ENCODE measurements around the gene CAPN10.
"Not testable (repeated sequence)": the region's sequence is repeated elsewhere in the genome, so short reads cannot be mapped to it uniquely, and the experiment has no call there.

Gene CAPN10

GRCh38 chr2:240614391-240614790 is 27.9 kb downstream of the CAPN10 start:
- Histone ChIP-seq H3K36me3 (ENCODE audit: insufficient read depth, low read length) (no peaks in the 10 kb centered on the region), H3K9ac (ENCODE audit: insufficient read length) (no peak overlapping the region), H3K9me3 (ENCODE audit: low read depth, low read length) (no peaks in the 10 kb centered on the region), H3K4me3 (no peak overlapping the region), H3K27ac (no peak overlapping the region)
- no peak for TF ChIP-seq EZH2 (IDR thresholded peaks at IDR 0.05)
- TF ChIP-seq POLR2AphosphoS5 (IDR thresholded peaks at IDR 0.05; ENCODE audit: borderline replicate concordance, low read depth, low read length), result no peak
- TF ChIP-seq FOXP2 (optimal IDR thresholded peaks at IDR 0.05; ENCODE audit: control extremely low read depth, extremely low read length, insufficient read depth), result no peak
- no peak for DNase-seq (ENCODE audit: low read depth, low spot score)

- no peak overlapping the region for H3K27ac ChIP-seq
- DNase-seq (ENCODE audit: low read depth, low spot score), result no peak
- no peaks in the 10 kb centered on the region for H3K9me3 ChIP-seq (ENCODE audit: low read depth, low read length)
- no peak overlapping the region for H3K4me3 ChIP-seq
- TF ChIP-seq EZH2 (IDR thresholded peaks at IDR 0.05), result no peak
- no peak for TF ChIP-seq POLR2AphosphoS5 (IDR thresholded peaks at IDR 0.05; ENCODE audit: borderline replicate concordance, low read depth, low read length)
- no peak for TF ChIP-seq FOXP2 (optimal IDR thresholded peaks at IDR 0.05; ENCODE audit: control extremely low read depth, extremely low read length, insufficient read depth)
- H3K36me3 ChIP-seq (ENCODE audit: insufficient read depth, low read length), result no peaks in the 10 kb centered on the region
- no peak overlapping the region for H3K9ac ChIP-seq (ENCODE audit: insufficient read length)
These were observed 28.9 kb downstream of the CAPN10 start for GRCh38 chr2:240615396-240615795.

- Histone ChIP-seq H3K27ac (no peak overlapping the region), H3K4me3 (no peak overlapping the region), H3K36me3 (ENCODE audit: insufficient read depth, low read length) (no peaks in the 10 kb centered on the region), H3K9ac (ENCODE audit: insufficient read length) (no peak overlapping the region), H3K9me3 (ENCODE audit: low read depth, low read length) (no peaks in the 10 kb centered on the region)
- TF ChIP-seq POLR2AphosphoS5 (IDR thresholded peaks at IDR 0.05; ENCODE audit: borderline replicate concordance, low read depth, low read length) (no peak), FOXP2 (optimal IDR thresholded peaks at IDR 0.05; ENCODE audit: control extremely low read depth, extremely low read length, insufficient read depth) (no peak), EZH2 (IDR thresholded peaks at IDR 0.05) (no peak)
- no peak for DNase-seq (ENCODE audit: low read depth, low spot score)
These were observed 29.4 kb downstream of the CAPN10 start for GRCh38 chr2:240615820-240616547.

- not testable (repeated sequence) for H3K36me3 ChIP-seq (ENCODE audit: insufficient read depth, low read length); H3K9ac ChIP-seq (ENCODE audit: insufficient read length); H3K4me3 ChIP-seq; H3K9me3 ChIP-seq (ENCODE audit: low read depth, low read length); H3K27ac ChIP-seq; DNase-seq (ENCODE audit: low read depth, low spot score)
These were observed 30.5 kb downstream of the CAPN10 start for GRCh38 chr2:240616860-240617666.

- no peak for TF ChIP-seq EZH2 (IDR thresholded peaks at IDR 0.05)
- no peak for TF ChIP-seq FOXP2 (optimal IDR thresholded peaks at IDR 0.05; ENCODE audit: control extremely low read depth, extremely low read length, insufficient read depth)
- TF ChIP-seq POLR2AphosphoS5 (IDR thresholded peaks at IDR 0.05; ENCODE audit: borderline replicate concordance, low read depth, low read length), result no peak
- Histone ChIP-seq H3K9ac (ENCODE audit: insufficient read length) (no peak overlapping the region), H3K27ac (no peak overlapping the region), H3K4me3 (no peak overlapping the region), H3K36me3 (ENCODE audit: insufficient read depth, low read length) (no peaks in the 10 kb centered on the region), H3K9me3 (ENCODE audit: low read depth, low read length) (no peaks in the 10 kb centered on the region)
- no peak for DNase-seq (ENCODE audit: low read depth, low spot score)
These were observed 32.2 kb downstream of the CAPN10 start for GRCh38 chr2:240618776-240619175.

GRCh38 chr2:240619506-240620148 is 33.1 kb downstream of the CAPN10 start:
- DNase-seq (ENCODE audit: low read depth, low spot score), result no peak
- Histone ChIP-seq H3K9me3 (ENCODE audit: low read depth, low read length) (no peaks in the 10 kb centered on the region), H3K36me3 (ENCODE audit: insufficient read depth, low read length) (no peaks in the 10 kb centered on the region), H3K9ac (ENCODE audit: insufficient read length) (no peak overlapping the region), H3K27ac (no peak overlapping the region), H3K4me3 (no peak overlapping the region)
- TF ChIP-seq EZH2 (IDR thresholded peaks at IDR 0.05), result no peak
- TF ChIP-seq FOXP2 (optimal IDR thresholded peaks at IDR 0.05; ENCODE audit: control extremely low read depth, extremely low read length, insufficient read depth), result no peak
- no peak for TF ChIP-seq POLR2AphosphoS5 (IDR thresholded peaks at IDR 0.05; ENCODE audit: borderline replicate concordance, low read depth, low read length)

GRCh38 chr2:240620149-240620731 is 33.7 kb downstream of the CAPN10 start:
- no peak overlapping the region for H3K9ac ChIP-seq (ENCODE audit: insufficient read length)
- H3K27ac ChIP-seq, result no peak overlapping the region
- H3K36me3 ChIP-seq (ENCODE audit: insufficient read depth, low read length), result no peaks in the 10 kb centered on the region
- no peak for DNase-seq (ENCODE audit: low read depth, low spot score)
- no peak overlapping the region for H3K4me3 ChIP-seq
- TF ChIP-seq POLR2AphosphoS5 (IDR thresholded peaks at IDR 0.05; ENCODE audit: borderline replicate concordance, low read depth, low read length), result no peak
- TF ChIP-seq FOXP2 (optimal IDR thresholded peaks at IDR 0.05; ENCODE audit: control extremely low read depth, extremely low read length, insufficient read depth), result no peak
- TF ChIP-seq EZH2 (IDR thresholded peaks at IDR 0.05), result no peak
- no peaks in the 10 kb centered on the region for H3K9me3 ChIP-seq (ENCODE audit: low read depth, low read length)

GRCh38 chr2:240620859-240621258 is 34.3 kb downstream of the CAPN10 start:
- DNase-seq (ENCODE audit: low read depth, low spot score), result no peak
- TF ChIP-seq EZH2 (IDR thresholded peaks at IDR 0.05), result no peak
- TF ChIP-seq FOXP2 (optimal IDR thresholded peaks at IDR 0.05; ENCODE audit: control extremely low read depth, extremely low read length, insufficient read depth), result no peak
- TF ChIP-seq POLR2AphosphoS5 (IDR thresholded peaks at IDR 0.05; ENCODE audit: borderline replicate concordance, low read depth, low read length), result no peak
- Histone ChIP-seq H3K4me3 (no peak overlapping the region), H3K27ac (no peak overlapping the region), H3K9ac (ENCODE audit: insufficient read length) (no peak overlapping the region), H3K36me3 (ENCODE audit: insufficient read depth, low read length) (no peaks in the 10 kb centered on the region), H3K9me3 (ENCODE audit: low read depth, low read length) (no peaks in the 10 kb centered on the region)
